A673 (cell line): ENCODE results near the gene UGGT2. TPM values are rescaled to one million over a fixed set of nuclear protein-coding genes. Genes with fewer than 3 reads are reported as not detected.

Experiments used
- BruUV-seq: library from RNA; stranded (reverse); fragments of 400-500 nt; replicated peaks from 2 replicates; lab custom pipeline; 2021; lab: Mats Ljungman, UMichigan
- CTCF ChIA-PET: fragments of 300-600 bp; sonication (Branson Sonifier 250); formaldehyde crosslinking; loops from one replicate; lab custom pipeline; 2022; ENCODE audit warnings: antibody characterized with exemption; lab: Charles Lee
- POLR2A ChIA-PET: fragments of 300-600 bp; sonication (Branson Sonifier 250); formaldehyde crosslinking; loops from one replicate; lab custom pipeline; 2022; ENCODE audit warnings: antibody characterized with exemption; ENCODE audit not compliant: low non-redundant PET; lab: Charles Lee
- DNase-seq: peaks from one replicate; pipeline ENCODE4 v3.0.0-alpha.2; 2015; ENCODE audit warnings: low spot score
- H3K27ac ChIP-seq: fragments of 200-600 bp; sonication (generic); 2 replicates; pipeline ENCODE4 v1.5.1; 2016; ENCODE audit warnings: mixed run types, low read depth, mild to moderate bottlenecking, mixed read lengths, antibody characterized with exemption, low read length; ENCODE audit not compliant: poor library complexity, severe bottlenecking
- H3K27me3 ChIP-seq: fragments of 200-600 bp; sonication (generic); replicated peaks from 2 replicates; pipeline ENCODE4 v1.6.1; 2017; ENCODE audit warnings: mixed run types, low read depth, mild to moderate bottlenecking, mixed read lengths, antibody characterized with exemption, low read length; ENCODE audit not compliant: insufficient read depth, poor library complexity
- H3K36me3 ChIP-seq: fragments of 200-600 bp; sonication (generic); 2 replicates; pipeline ENCODE4 v1.6.1; 2016; ENCODE audit warnings: mixed run types, mild to moderate bottlenecking, mixed read lengths, antibody characterized with exemption, low read length; ENCODE audit not compliant: insufficient read depth, poor library complexity, severe bottlenecking
- H3K4me1 ChIP-seq: fragments of 200-600 bp; sonication (generic); 2 replicates; pipeline ENCODE4 v1.6.1; 2017; ENCODE audit warnings: mixed run types, mild to moderate bottlenecking, mixed read lengths, antibody characterized with exemption, low read length; ENCODE audit not compliant: insufficient read depth, poor library complexity, severe bottlenecking
- H3K4me3 ChIP-seq: fragments of 200-600 bp; sonication (generic); 2 replicates; pipeline ENCODE4 v1.5.1; 2016; ENCODE audit warnings: low read depth, mixed run types, mild to moderate bottlenecking, mixed read lengths, low read length; ENCODE audit not compliant: poor library complexity, severe bottlenecking
- H3K9me3 ChIP-seq: fragments of 200-600 bp; sonication (generic); 2 replicates; pipeline ENCODE4 v1.6.1; 2016; ENCODE audit warnings: mixed run types, low read depth, mild to moderate bottlenecking, mixed read lengths, antibody characterized with exemption, low read length; ENCODE audit not compliant: poor library complexity, severe bottlenecking
- CTCF ChIP-seq: fragments of 300-800, 200-600 bp; sonication (generic); conservative IDR thresholded peaks from 2 replicates; pipeline ENCODE4 v1.5.1; 2017; ENCODE audit warnings: low read depth, mild to moderate bottlenecking, antibody characterized with exemption, low read length, moderate library complexity, mixed read lengths
- EZH2 ChIP-seq: fragments of 200-600 bp; sonication (generic); IDR thresholded peaks from 2 replicates; pipeline ENCODE4 v1.6.1; 2017; ENCODE audit warnings: borderline replicate concordance, low read depth, mild to moderate bottlenecking, mixed read lengths, antibody characterized with exemption, low read length; ENCODE audit not compliant: poor library complexity, severe bottlenecking
- intact Hi-C: fragments of 100-400 bp; cut with micrococcal nuclease; formaldehyde crosslinking; loops from one replicate; pipeline ENCODE4 v1.10.0; 2022; ENCODE audit not compliant: unreplicated experiment
- total RNA-seq: library from RNA; stranded (reverse); gene quantifications from 2 replicates; pipeline ENCODE4 v1.2.3, GENCODE V29; 2021

Gene UGGT2
- total RNA-seq, 1 experiment from 2014 or later = 10.1 TPM

GRCh38 chr13:95955719-95956118, 97.5 kb downstream of the UGGT2 start:
- Histone ChIP-seq H3K27ac (no peak overlapping the region), H3K4me1 (no peaks in the 10 kb centered on the region), H3K36me3 (no peaks in the 10 kb centered on the region), H3K27me3 (no peaks in the 10 kb centered on the region), H3K4me3 (no peak overlapping the region), H3K9me3 (peaks cover 9% of the 10 kb centered on the region)
- CTCF ChIA-PET = no interaction called here
- POLR2A ChIA-PET = no interaction called here
- TF ChIP-seq CTCF = no peak
- TF ChIP-seq EZH2 = no peak
- intact Hi-C loops = no loop called here
- no peak for DNase-seq
- BruUV-seq = no TSS peak

GRCh38 chr13:95955255-95955654, 97.9 kb downstream of the UGGT2 start:
- CTCF ChIA-PET = no interaction called here
- Histone ChIP-seq H3K27ac (no peak overlapping the region), H3K36me3 (no peaks in the 10 kb centered on the region), H3K9me3 (peaks cover 7% of the 10 kb centered on the region), H3K4me3 (no peak overlapping the region), H3K27me3 (no peaks in the 10 kb centered on the region), H3K4me1 (no peaks in the 10 kb centered on the region)
- no TSS peak for BruUV-seq
- TF ChIP-seq EZH2 = no peak
- no peak for TF ChIP-seq CTCF
- intact Hi-C loops = no loop called here
- POLR2A ChIA-PET = no interaction called here
- DNase-seq = no peak

DNA sequence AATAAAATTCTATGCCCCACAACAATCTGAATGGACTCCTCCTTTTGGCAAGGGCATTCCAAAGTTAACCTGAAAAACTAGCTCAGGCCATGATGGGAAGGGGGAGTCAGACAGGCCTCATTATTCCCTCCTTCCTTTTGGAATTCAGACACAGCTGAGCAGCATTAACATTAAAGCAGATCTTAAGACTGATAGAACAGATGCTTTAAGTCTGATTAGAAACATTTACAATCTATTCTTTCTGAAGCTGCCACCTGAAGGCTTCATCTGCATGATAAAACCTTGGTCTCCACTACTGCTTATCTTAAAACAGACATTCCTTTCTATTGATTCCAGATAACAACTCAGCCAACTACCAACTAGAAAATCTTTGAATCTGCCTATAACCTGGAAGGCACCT, 98.9 kb downstream of the UGGT2 start:
- no TSS peak for BruUV-seq
- TF ChIP-seq CTCF (no peak), EZH2 (no peak)
- ChIA-PET POLR2A (no interaction called here), CTCF (no interaction called here)
- no peak for DNase-seq
- Histone ChIP-seq H3K36me3 (no peaks in the 10 kb centered on the region), H3K27me3 (no peaks in the 10 kb centered on the region), H3K9me3 (no peaks in the 10 kb centered on the region), H3K27ac (no peak overlapping the region), H3K4me3 (no peak overlapping the region), H3K4me1 (no peaks in the 10 kb centered on the region)
- intact Hi-C loops = no loop called here
